AG09309 (cell line): Measurements from ENCODE around the gene SMTNL1.

ENCODE experiments used
- DNase-seq: peaks from one replicate; pipeline ENCODE4 v3.0.0-alpha.2; 2010; ENCODE audit warnings: low read depth
- H3K4me3 ChIP-seq: 2 replicates; pipeline ENCODE4 v1.5.1; 2011; ENCODE audit warnings: mild to moderate bottlenecking, low read depth, low read length, moderate library complexity; ENCODE audit not compliant: control insufficient read depth
- TF ChIP-seq, protein P1 (sequence below): IDR thresholded peaks from 2 replicates; pipeline ENCODE4 v1.5.1; 2011; ENCODE audit warnings: mild to moderate bottlenecking, low read depth, low read length, inconsistent platforms; ENCODE audit not compliant: insufficient read depth, control insufficient read depth; ENCODE audit errors: missing control alignments

SMTNL1 gene

DNA sequence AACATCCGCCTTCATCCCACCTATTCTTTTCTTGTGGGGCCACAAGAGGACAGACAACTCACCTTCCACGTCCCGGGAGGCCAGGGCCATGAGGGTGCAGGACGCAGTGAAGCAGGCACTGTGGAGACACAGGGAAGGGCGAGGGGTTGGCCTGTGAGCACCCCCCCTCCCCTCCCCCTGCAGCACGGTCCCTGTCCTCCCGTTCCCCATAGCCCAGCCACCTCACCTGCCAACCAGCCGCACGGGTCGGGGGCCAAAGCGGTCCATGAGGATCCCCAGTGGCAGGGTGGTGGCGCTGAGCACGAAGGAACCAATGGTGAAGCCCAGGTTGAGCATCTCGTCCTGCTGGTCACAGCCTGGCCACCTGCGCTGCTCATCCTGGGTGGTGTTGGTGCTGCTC lies 36.5 kb upstream of the SMTNL1 start:
- DNase-seq = no peak
- no peak overlapping the region for H3K4me3 ChIP-seq
- TF ChIP-seq, protein P1, sequence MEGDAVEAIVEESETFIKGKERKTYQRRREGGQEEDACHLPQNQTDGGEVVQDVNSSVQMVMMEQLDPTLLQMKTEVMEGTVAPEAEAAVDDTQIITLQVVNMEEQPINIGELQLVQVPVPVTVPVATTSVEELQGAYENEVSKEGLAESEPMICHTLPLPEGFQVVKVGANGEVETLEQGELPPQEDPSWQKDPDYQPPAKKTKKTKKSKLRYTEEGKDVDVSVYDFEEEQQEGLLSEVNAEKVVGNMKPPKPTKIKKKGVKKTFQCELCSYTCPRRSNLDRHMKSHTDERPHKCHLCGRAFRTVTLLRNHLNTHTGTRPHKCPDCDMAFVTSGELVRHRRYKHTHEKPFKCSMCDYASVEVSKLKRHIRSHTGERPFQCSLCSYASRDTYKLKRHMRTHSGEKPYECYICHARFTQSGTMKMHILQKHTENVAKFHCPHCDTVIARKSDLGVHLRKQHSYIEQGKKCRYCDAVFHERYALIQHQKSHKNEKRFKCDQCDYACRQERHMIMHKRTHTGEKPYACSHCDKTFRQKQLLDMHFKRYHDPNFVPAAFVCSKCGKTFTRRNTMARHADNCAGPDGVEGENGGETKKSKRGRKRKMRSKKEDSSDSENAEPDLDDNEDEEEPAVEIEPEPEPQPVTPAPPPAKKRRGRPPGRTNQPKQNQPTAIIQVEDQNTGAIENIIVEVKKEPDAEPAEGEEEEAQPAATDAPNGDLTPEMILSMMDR = no peak

DNA sequence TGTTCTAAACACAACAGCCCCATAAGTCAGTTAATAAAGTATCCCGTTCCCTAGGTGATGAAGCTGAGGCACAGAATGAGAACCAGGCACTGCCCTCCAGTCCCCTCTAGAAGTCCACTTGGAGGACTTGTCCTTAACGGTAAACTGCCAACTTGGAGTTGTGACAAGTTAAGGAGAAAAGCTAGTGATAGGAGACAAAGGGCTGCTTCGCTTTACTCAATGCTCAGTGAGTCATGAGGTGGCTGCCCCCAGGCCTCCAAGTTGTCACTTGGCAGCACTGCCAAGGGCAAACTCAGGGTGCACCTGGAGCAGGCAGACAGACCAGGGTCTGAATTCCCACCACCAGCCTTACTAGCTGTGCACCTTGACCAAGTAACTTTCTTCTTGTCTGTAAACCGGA lies 35.4 kb upstream of the SMTNL1 start:
- H3K4me3 ChIP-seq = no peak overlapping the region
- no peak for DNase-seq
- TF ChIP-seq, protein P1 = no peak

DNA sequence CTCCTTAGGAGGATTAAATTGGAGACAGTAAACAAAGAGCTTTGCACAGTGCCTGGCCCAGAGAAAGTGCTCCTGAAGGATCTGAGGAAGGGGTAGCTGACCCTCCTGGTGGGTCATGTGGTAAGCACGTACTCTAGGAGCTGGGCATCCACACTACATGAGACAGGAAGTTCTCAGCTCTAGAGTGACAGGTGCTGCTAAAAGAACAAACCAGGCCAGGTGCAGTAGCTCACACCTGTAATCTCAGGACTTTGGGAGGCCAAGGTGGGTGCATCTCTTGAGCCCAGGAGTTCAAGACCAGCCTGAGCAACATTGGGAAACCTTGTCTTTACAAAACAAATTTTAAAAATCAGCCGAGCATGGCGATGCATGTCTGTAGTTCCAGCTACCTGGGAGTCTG lies 35.0 kb upstream of the SMTNL1 start:
- TF ChIP-seq, protein P1 = no peak
- no peak for DNase-seq
- no peak overlapping the region for H3K4me3 ChIP-seq

DNA sequence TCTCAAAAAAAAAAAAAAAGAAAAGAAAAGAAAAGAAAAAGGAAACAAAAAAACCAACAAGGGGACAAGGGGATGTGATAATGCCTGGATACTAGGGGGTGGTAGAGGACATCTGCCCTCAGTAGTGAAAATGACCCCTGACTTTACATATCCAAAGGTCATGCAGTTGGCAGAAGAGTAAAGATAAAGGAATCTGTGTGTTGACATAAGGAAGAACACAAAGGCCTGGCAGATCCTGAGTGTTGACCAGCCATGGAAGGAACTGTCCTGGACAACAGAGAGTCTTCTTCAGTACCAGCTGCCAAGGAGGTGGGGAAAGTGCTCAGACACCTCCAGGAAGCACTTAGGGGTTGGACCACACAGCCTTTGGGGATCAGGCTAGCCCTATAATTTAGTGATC lies 34.5 kb upstream of the SMTNL1 start:
- H3K4me3 ChIP-seq = no peak overlapping the region
- TF ChIP-seq, protein P1 = no peak
- DNase-seq = no peak

DNA sequence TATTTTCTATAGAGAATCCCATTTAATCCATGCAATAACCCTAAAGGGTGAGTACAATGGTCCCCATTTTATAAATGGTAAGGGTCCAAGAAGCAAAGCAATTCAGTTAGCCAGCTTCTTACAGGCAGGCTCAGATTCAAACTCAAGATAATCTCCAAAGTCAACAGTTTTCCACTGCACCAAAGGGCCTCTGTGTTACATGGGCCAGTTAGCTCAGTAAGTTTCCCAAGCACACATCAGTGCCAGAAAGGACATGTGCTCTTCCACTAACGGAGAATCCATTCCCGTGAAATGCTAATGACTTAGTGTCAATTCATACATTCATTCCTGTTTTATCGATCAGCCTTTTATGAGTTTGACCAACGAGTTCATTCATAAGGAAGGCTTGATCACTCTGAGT lies 32.9 kb upstream of the SMTNL1 start:
- H3K4me3 ChIP-seq = no peak overlapping the region
- TF ChIP-seq, protein P1 = no peak
- no peak for DNase-seq

DNA sequence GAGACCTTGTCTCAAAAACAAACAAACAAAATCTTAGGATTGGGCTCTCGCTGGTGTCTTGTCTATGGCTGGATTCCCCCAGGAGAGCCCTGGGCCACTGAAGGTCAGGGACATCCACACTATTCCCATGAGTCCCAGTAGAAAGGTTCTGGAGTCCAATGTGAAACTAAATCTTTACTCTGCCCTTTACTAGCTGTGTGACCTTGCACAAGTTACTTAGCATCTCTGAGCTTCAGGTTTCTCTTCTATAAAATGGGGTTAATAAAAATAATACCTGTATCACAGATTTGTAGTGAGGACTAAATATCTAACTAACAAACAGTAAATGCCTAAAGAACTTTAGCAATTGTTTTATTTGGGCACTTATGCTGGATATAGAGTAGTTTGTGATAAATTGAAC lies 30.9 kb upstream of the SMTNL1 start:
- TF ChIP-seq, protein P1 = no peak
- DNase-seq = no peak

More for the DNA sequence above, 30.9 kb upstream of the SMTNL1 start:
- H3K4me3 ChIP-seq = no peak overlapping the region
